Transverse colon (tissue), 4 donors: ENCODE measurements around the gene INPP4B. TPM values are rescaled to one million over a fixed set of nuclear protein-coding genes. Genes with fewer than 3 reads are reported as not detected.

Experiments used
- DNase-seq: peaks from one replicate; pipeline ENCODE4 v3.0.0-alpha.2; 2019
- H3K27ac ChIP-seq, 4 donors: fragments of 200-600 bp; sonication (generic); 2 replicates each; pipeline ENCODE4 v1.5.1; 2016 to 2018; ENCODE audit warnings: inconsistent platforms in 4 of 4
- H3K27me3 ChIP-seq: fragments of 200-600 bp; sonication (generic); 2 replicates; pipeline ENCODE4 v1.5.1; 2017; ENCODE audit warnings: inconsistent platforms
- H3K36me3 ChIP-seq, 4 donors: fragments of 200-600 bp; sonication (generic); 2 replicates each; pipeline ENCODE4 v1.5.1; 2017 to 2019; ENCODE audit warnings: inconsistent platforms in 4 of 4
- H3K4me1 ChIP-seq, 4 donors: fragments of 200-600 bp; sonication (generic); 2 replicates each; pipeline ENCODE4 v1.5.1; 2017 to 2020; ENCODE audit warnings: inconsistent platforms in 4 of 4
- H3K4me3 ChIP-seq, 4 donors: fragments of 200-600 bp; sonication (generic); 1 replicate in 1 of 4; 2 replicates in 3 of 4; pipeline versions ENCODE4 v1.5.1 to v1.6.1; 2017 to 2019; ENCODE audit warnings: inconsistent platforms in 4 of 4
- H3K9me3 ChIP-seq, 2 donors: fragments of 200-600 bp; sonication (generic); 2 replicates each; pipeline ENCODE4 v1.5.1; 2017 to 2019; ENCODE audit warnings: inconsistent platforms in 2 of 2
- EP300 ChIP-seq: sonication (generic); formaldehyde crosslinking; IDR thresholded peaks from one replicate; pipeline ENCODE4 v1.6.1; 2017; ENCODE audit warnings: antibody characterized with exemption, low read depth
- POLR2A ChIP-seq: fragments of 450-650 bp; IDR thresholded peaks from one replicate; pipeline ENCODE4 v1.6.1; 2016; ENCODE audit warnings: antibody characterized with exemption, mild to moderate bottlenecking, moderate library complexity
- POLR2AphosphoS5 ChIP-seq, 3 donors: sonication (generic); formaldehyde crosslinking; IDR thresholded peaks; one replicate each; pipeline ENCODE4 v1.6.1; 2016; ENCODE audit warnings: antibody characterized with exemption in 3 of 3
- WGBS, 2 donors: methylation state at CpG; one replicate each; pipeline ENCODE4 v1.1.5; 2018; ENCODE audit warnings: low coverage in 1 of 2; 5-methylcytosine and 5-hydroxymethylcytosine counted together
- in situ Hi-C, 4 donors: fragments of 200-750 bp; cut with MboI; loops; one replicate each; pipeline versions ENCODE4 v1.15.0 to v1.15.1; 2017; ENCODE audit warnings: low sequenced_read_pairs in 3 of 4, low pct_ligation_motif_present in 1 of 4, low pct_unique_long_range_greater_than_20kb in 1 of 4
- intact Hi-C: fragments of 100-400 bp; cut with DNase I; formaldehyde crosslinking; loops from one replicate; pipeline ENCODE4 v1.15.1; 2023; ENCODE audit warnings: low total_unique reads
- total RNA-seq, 4 donors: library from RNA; depleted of rRNA; stranded (reverse); fragments of >200 nt; gene quantifications; one replicate each; pipeline ENCODE4 v1.1.0, GENCODE V29; 2016
- TF ChIP-seq, protein P1 (sequence below), 5 experiments: fragments of 200-600 bp in 3 of 5; fragments of 450-650 bp in 2 of 5; sonication (generic) in 3 of 5; IDR thresholded peaks; 1 replicate in 2 of 5; 2 replicates in 3 of 5; pipeline ENCODE4 v1.5.1; 2016 to 2017; ENCODE audit warnings: antibody characterized with exemption in 5 of 5, inconsistent platforms in 3 of 5, mild to moderate bottlenecking in 2 of 5, moderate library complexity in 1 of 5

The INPP4B gene
- total RNA-seq, 4 donors from 2014 or later = 18.3 to 33.8 (median 31.4) TPM

DNA sequence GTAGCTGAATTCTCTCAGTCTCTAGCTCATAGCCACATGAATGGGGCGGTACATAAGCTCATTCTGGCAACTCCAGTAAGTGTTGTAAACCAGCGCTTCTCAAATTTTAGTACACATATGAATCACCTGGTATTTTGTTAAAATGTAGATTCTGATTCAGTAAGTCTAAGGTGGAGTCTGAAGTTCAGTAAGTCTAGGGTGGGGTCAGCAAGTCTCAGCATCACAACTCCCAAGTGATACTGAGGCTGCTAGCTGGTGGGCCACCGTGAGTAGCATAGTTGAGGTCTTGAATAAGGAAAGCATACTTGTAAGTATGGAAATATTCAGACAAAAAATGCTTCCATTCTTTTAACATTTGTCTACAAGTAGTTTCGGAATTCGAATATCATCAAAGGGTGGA is 36.1 kb upstream of the INPP4B start:
- H3K27me3 ChIP-seq = no peaks in the 10 kb centered on the region
- no peaks in the 10 kb centered on the region for H3K9me3 ChIP-seq
- H3K4me3 ChIP-seq = no peak overlapping the region
- DNase-seq = no peak
- no peaks in the 10 kb centered on the region for H3K36me3 ChIP-seq
- TF ChIP-seq EP300 = no peak
- TF ChIP-seq, protein P1, sequence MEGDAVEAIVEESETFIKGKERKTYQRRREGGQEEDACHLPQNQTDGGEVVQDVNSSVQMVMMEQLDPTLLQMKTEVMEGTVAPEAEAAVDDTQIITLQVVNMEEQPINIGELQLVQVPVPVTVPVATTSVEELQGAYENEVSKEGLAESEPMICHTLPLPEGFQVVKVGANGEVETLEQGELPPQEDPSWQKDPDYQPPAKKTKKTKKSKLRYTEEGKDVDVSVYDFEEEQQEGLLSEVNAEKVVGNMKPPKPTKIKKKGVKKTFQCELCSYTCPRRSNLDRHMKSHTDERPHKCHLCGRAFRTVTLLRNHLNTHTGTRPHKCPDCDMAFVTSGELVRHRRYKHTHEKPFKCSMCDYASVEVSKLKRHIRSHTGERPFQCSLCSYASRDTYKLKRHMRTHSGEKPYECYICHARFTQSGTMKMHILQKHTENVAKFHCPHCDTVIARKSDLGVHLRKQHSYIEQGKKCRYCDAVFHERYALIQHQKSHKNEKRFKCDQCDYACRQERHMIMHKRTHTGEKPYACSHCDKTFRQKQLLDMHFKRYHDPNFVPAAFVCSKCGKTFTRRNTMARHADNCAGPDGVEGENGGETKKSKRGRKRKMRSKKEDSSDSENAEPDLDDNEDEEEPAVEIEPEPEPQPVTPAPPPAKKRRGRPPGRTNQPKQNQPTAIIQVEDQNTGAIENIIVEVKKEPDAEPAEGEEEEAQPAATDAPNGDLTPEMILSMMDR (IDR thresholded peaks at IDR 0.05) = no peak
- TF ChIP-seq POLR2AphosphoS5 (IDR thresholded peaks at IDR 0.05) = no peak
- no peak for TF ChIP-seq POLR2A
- intact Hi-C loops = no loop called here
- 83 to 92% methylated on average over 4 to 5 of the region's 5 CpGs for WGBS, 2 donors
- H3K4me1 ChIP-seq = no peaks in the 10 kb centered on the region
- in situ Hi-C loops = no loop called here
- no peak overlapping the region for H3K27ac ChIP-seq

DNA sequence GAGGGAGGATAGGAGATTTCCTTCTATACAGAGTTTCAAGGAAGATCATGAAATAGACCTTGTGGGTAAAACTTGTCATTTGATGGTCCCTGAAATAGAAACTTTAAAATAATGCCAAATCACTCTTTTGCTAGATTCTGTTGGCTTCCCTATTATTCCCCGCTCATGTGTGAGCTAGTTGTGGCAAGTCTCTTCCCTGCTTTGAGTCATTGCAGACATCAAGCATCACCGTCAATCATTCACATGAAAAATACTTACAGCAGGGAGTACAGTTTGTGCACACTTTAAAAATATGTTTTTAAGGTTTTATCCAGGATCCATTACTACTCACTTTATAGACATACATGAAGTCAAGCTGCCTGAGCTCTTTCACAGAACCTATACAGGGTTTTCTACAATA is 35.2 kb upstream of the INPP4B start:
- WGBS, 2 donors = 89 to 100% methylated on average over 1 to 2 of the region's 2 CpGs
- Histone ChIP-seq H3K4me1 (no peaks in the 10 kb centered on the region), H3K27ac (no peak overlapping the region), H3K36me3 (no peaks in the 10 kb centered on the region), H3K9me3 (no peaks in the 10 kb centered on the region), H3K27me3 (no peaks in the 10 kb centered on the region), H3K4me3 (no peak overlapping the region)
- DNase-seq = no peak
- TF ChIP-seq, protein P1 (IDR thresholded peaks at IDR 0.05) = no peak
- no peak for TF ChIP-seq EP300
- no peak for TF ChIP-seq POLR2AphosphoS5 (IDR thresholded peaks at IDR 0.05)
- no peak for TF ChIP-seq POLR2A
- in situ Hi-C loops (no loop called here), intact Hi-C loops (no loop called here)

DNA sequence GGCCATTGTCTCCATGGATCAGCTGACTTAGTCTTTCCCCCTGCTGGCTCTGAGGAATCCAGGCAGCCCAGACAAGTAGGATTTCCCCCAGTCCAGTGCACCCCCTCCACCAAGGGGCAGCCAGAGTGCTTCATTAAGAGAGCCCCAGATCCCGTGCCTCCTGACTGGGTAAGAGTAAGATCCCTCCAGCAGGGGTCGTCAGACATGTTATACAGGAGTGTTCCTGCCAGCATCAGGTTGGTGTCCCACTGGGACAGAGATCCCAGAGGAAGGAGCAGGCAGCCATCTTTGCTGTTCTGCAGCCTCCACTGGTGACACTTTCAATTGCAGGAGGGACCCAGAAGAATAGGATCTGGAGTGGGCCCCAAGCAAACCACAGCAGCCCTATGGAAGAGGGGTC is 29.0 kb upstream of the INPP4B start:
- DNase-seq = no peak
- TF ChIP-seq POLR2A (no peak), POLR2AphosphoS5 (IDR thresholded peaks at IDR 0.05) (no peak)
- TF ChIP-seq, protein P1 (IDR thresholded peaks at IDR 0.05) = no peak
- no peaks in the 10 kb centered on the region for H3K9me3 ChIP-seq
- no peaks in the 10 kb centered on the region for H3K36me3 ChIP-seq
- no peaks in the 10 kb centered on the region for H3K4me1 ChIP-seq
- WGBS, 2 donors = 82% methylated on average over 2 of the region's 2 CpGs; no CpG with 5 or more reads in 1 of the 2 donors
- intact Hi-C loops (loop anchor here (5.0 kb wide), 1 partner anchor 1408 kb away; no protein-coding TSS in a partner anchor), in situ Hi-C loops (no loop called here)
- no peak overlapping the region for H3K27ac ChIP-seq
- H3K4me3 ChIP-seq = no peak overlapping the region
- H3K27me3 ChIP-seq = no peaks in the 10 kb centered on the region

DNA sequence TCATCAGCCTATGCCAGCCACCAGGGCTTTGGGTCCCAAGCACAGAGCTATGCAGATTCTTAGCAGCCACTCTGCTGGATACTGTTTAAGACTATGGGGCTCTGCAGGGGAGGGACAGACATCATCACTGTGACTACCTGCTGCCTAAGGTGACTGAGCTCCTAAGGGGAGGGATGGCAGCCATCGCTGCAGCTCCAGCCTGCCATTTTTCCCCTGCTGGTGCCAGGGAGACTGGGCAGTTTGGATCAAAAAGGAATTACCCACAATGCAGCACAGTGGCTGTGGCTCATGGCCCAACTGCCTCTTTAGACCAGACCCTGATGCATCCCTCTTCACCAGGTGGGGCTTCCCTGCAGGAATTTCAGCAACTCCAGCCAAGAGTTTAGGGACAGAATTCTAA is 28.6 kb upstream of the INPP4B start:
- in situ Hi-C loops (no loop called here), intact Hi-C loops (loop anchor here (5.0 kb wide), 1 partner anchor 1407 kb away; no protein-coding TSS in a partner anchor)
- TF ChIP-seq EP300 = no peak
- TF ChIP-seq POLR2AphosphoS5 (IDR thresholded peaks at IDR 0.05) = no peak
- TF ChIP-seq POLR2A = no peak
- TF ChIP-seq, protein P1 (IDR thresholded peaks at IDR 0.05) = no peak
- Histone ChIP-seq H3K4me1 (no peaks in the 10 kb centered on the region), H3K27ac (no peak overlapping the region), H3K9me3 (no peaks in the 10 kb centered on the region), H3K36me3 (no peaks in the 10 kb centered on the region), H3K4me3 (no peak overlapping the region), H3K27me3 (no peaks in the 10 kb centered on the region)
- 78% methylated on average over 1 of the region's 1 CpG; no CpG with 5 or more reads in 1 of the 2 donors for WGBS, 2 donors
- DNase-seq = no peak
